Activated CD4-positive, CD25-positive, alpha-beta regulatory T cell treated with anti-CD3 and anti-CD28 coated beads, Interleukin-2, amount 50 U/mL, for 24 hours (primary cell): Measurements from ENCODE around the gene SHC1.
A peak's percentile ranks its signal among the peaks of the same experiment; 100 is the strongest.

Source experiments
- ATAC-seq, 2 donors: fragments of 150-1000 bp; cut with Tn5 transposase; one replicate each; pipeline ENCODE4 v1.10.0; 2021; ENCODE audit warnings: mild to moderate bottlenecking in 1 of 2, moderate library complexity in 1 of 2

Gene SHC1

GRCh38 chr1:154956544-154956941 is 14.0 kb downstream of the SHC1 start:
- no peak for ATAC-seq

GRCh38 chr1:154955718-154956543 is 14.6 kb downstream of the SHC1 start, which contains the start of gene PBXIP1:
Gene PBXIP1, minus strand, starts transcription at chr1:154956099. Its CDS starts 2,378 bp downstream, at chr1:154953721.
- peak; percentile 61 to 68 for ATAC-seq

GRCh38 chr1:154955039-154955717 is 15.4 kb downstream of the SHC1 start:
- peak; percentile 82 for ATAC-seq

GRCh38 chr1:154954541-154954940 is 16.0 kb downstream of the SHC1 start:
- ATAC-seq: no peak

GRCh38 chr1:154953611-154954038 is 16.9 kb downstream of the SHC1 start:
- no peak for ATAC-seq

GRCh38 chr1:154952664-154953063 is 17.9 kb downstream of the SHC1 start:
- no peak for ATAC-seq

- ATAC-seq: peak; percentile 44 to 54
These were observed 18.5 kb downstream of the SHC1 start for GRCh38 chr1:154951901-154952657.

GRCh38 chr1:154948079-154948478 is 22.5 kb downstream of the SHC1 start:
- ATAC-seq: no peak

- ATAC-seq: no peak
These were observed 24.3 kb downstream of the SHC1 start for GRCh38 chr1:154945962-154946850.

GRCh38 chr1:154945160-154945961 is 25.2 kb downstream of the SHC1 start:
- no peak for ATAC-seq

GRCh38 chr1:154944401-154945159 is 26.0 kb downstream of the SHC1 start:
- ATAC-seq: no peak

- ATAC-seq: peak in 1 of 2 donors; percentile 40
These were observed 26.7 kb downstream of the SHC1 start for GRCh38 chr1:154943649-154944400.

- ATAC-seq: no peak
These were observed 29.1 kb downstream of the SHC1 start for GRCh38 chr1:154941333-154942013.

GRCh38 chr1:154940651-154941194 is 29.8 kb downstream of the SHC1 start:
- peak in 1 of 2 donors; percentile 11 for ATAC-seq

GRCh38 chr1:154940213-154940560 is 30.4 kb downstream of the SHC1 start:
- no peak for ATAC-seq

GRCh38 chr1:154938604-154939399 is 31.7 kb downstream of the SHC1 start:
- no peak for ATAC-seq

GRCh38 chr1:154937988-154938386 is 32.6 kb downstream of the SHC1 start:
- ATAC-seq: no peak
